D721Med (cell line): ENCODE results near the gene DAZAP1.

Source experiments
- DNase-seq: peaks from one replicate; pipeline ENCODE4 v3.0.0; 2011; ENCODE audit warnings: low spot score; ENCODE audit not compliant: insufficient read length
- FAIRE-seq: peaks from 2 replicates; lab custom pipeline; 2011; peaks lifted over from hg19 to GRCh38; lab: Jason Lieb, UNC
- CTCF ChIP-seq: IDR thresholded peaks from 2 replicates; pipeline ENCODE4 v1.5.1; 2012; ENCODE audit warnings: mild to moderate bottlenecking, control low read depth; ENCODE audit not compliant: insufficient read depth; ENCODE audit errors: missing control alignments

Gene DAZAP1

DNA sequence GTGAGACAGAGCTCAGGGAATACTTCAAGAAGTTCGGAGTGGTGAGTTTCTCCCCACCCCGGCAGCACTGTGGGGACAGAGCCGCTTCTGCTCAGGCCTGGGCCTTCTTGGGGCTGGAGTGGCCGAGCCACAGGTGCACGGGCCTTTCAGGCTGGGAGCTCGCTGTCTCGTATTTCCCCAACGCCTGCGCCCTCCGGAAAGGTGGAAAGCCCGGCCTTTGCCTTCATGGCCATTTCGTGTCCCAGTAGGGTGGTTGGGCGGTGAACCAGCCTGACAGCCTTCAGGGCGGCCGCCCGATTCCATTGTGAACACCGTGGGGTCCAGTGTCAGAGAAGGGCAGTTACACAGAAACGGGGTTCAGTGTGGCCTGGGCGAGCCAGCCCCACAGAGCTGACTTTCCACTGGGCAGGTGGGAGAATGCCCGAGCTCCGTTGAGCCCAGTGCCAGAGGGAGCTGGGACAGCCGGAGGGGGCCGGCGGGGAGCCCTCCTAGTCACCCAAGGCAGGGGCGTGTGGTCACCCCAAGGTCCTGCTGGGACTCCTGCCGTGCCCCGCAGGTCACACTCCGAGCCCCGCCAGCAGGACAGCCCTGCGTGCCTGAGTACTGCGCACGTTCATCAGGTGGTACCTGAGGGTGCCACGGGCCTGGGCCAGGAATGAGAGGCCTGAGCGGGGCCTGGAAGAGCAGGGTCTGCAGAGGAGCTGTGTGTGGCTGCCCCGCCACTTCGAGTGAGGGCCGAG, 14.0 kb downstream of the DAZAP1 start:
- no peak for TF ChIP-seq CTCF
- no peak for DNase-seq
- no peak for FAIRE-seq

DNA sequence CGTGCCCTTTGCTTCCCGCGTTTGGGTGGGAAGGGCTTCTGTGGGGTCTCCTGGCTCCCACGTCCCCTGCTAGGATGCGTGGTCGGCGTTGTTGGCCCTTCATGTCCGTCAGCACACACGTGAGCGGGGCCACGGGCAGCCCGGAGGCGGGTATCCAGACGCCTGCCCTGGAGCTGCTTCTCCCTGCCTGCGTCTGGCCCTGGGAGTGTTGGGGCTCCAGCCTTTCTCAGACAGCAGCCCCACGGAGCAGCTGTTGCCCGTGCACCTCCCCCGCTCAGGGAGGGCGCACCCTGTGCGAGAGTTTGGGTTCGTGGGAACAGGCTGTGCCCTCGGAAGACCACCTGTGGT, 14.5 kb downstream of the DAZAP1 start:
- DNase-seq (no peak), FAIRE-seq (no peak)
- no peak for TF ChIP-seq CTCF

DNA sequence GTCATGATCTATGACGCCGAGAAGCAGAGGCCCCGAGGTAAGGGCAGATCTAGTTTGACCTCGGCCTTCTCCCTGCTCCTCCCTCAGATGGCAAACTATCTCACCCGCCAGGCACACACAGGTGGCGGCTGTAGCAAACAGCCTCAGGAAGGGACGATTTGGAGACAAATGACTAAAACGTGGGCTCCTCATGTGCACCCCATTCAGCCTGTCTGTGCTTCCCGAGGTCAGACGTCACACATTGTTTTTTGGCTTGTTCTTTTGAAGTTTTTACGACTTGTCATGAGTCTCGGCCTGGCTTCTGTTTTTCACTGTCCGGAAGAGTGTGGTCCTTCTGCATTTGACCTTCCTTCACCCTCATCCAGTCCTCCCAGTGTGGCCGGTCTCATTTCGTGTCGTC, 15.0 kb downstream of the DAZAP1 start:
- FAIRE-seq (no peak), DNase-seq (no peak)
- no peak for TF ChIP-seq CTCF

DNA sequence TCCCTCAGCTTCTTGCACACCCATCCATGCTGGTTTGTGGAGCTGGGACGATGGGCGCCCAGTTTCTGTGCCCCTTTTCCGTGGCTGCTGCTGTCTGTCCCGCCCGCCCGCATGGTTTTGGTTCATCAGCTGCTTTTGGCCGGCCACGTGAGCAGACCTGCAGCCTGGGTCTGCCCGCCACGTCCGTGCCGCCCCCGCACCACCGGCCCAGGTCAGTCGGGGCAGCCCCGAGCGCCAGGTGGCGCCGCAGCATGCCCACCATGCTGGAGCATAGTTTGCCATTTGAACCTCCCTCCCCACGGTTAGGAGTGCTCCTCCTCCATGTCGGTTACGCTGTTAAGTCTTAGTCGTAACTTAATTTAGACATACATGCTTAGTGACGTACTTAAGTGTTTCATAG, 15.6 kb downstream of the DAZAP1 start:
- TF ChIP-seq CTCF, result no peak
- no peak for FAIRE-seq
- no peak for DNase-seq

DNA sequence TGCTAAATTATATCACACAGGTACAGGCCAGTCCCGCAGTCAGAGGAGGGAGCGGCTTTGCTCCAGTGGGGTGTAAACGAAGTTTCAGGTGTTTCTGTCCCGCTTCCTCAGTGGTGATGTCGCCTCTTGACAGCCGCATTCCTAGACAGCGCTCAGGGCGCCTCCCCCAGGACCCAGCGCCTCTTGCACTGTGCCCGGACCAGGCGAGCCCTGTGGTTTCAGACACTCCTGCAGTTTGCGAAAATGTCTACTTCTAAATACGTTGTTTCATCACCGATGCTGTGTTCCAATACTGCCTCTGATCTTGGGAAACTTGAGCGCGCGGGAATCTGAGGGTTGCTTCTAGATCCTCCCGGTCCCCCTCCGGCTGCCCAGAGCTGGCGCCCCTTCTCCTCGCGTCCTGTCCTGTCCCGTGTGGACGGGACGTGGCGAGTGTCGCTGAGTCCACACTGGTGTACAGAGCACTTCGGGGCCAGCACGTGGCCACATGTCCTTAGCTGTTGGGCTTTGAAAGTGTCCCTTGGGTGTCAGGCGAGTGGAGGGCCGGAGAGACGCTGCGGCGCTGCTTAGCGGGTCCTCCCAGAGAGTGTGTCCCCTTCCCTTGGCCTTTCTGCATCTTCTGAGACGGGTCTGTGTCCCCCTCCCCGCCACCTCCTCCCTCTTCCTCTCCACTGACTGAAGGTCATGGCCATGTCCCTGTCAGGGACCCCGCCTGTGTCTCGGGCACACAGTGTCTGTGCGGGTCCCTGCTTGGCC, 16.2 kb downstream of the DAZAP1 start:
- no peak for TF ChIP-seq CTCF
- no peak for FAIRE-seq
- DNase-seq, result no peak

GRCh38 chr19:1424192-1424955, 17.0 kb downstream of the DAZAP1 start:
- TF ChIP-seq CTCF, result no peak
- no peak for FAIRE-seq
- DNase-seq, result no peak
